ENCODE results near the gene GALNT17.
"Not testable (repeated sequence)": the region's sequence is repeated elsewhere in the genome, so short reads cannot be mapped to it uniquely, and the experiment has no call there.

GALNT17 gene

GRCh38 chr7:71637578-71637977 lies 505.6 kb downstream of the GALNT17 start:
- Histone ChIP-seq H2AFZ (ENCODE audit: low read depth, low read length) (no peak overlapping the region), H3K27me3 (ENCODE audit: control insufficient read depth in 1 of 2, insufficient read depth in 1 of 2, low read length in 2 of 2) (no peaks in the 10 kb centered on the region), H3K4me2 (ENCODE audit: low read length, poor library complexity, severe bottlenecking) (no peak overlapping the region), H3K27ac (ENCODE audit: low read length, poor library complexity, severe bottlenecking) (no peak overlapping the region), H2AK5ac (ENCODE audit: low read length, severe bottlenecking) (no peak overlapping the region), H4K91ac (ENCODE audit: low read length) (no peak overlapping the region), H3K18ac (ENCODE audit: low read depth in 1 of 2, low read length in 2 of 2) (no peak overlapping the region), H3K9me3 (ENCODE audit: control insufficient read depth, low read length) (no peaks in the 10 kb centered on the region), H3K9ac (ENCODE audit: low read length) (no peak overlapping the region), H3K36me3 (ENCODE audit: control insufficient read depth in 1 of 2, insufficient read depth in 2 of 2, low read depth in 1 of 2, low read length in 2 of 2) (no peaks in the 10 kb centered on the region), H3K14ac (ENCODE audit: low read length in 2 of 2) (no peak overlapping the region), H3K23ac (ENCODE audit: low read length in 2 of 2) (no peak overlapping the region), H3K4me3 (ENCODE audit: insufficient read depth in 1 of 2, low read depth in 1 of 2, low read length in 2 of 2) (no peak overlapping the region), H2BK15ac (ENCODE audit: low read depth, poor library complexity, severe bottlenecking) (no peak overlapping the region), H4K8ac (ENCODE audit: low read length) (no peak overlapping the region), H2BK120ac (ENCODE audit: low read depth, low read length) (no peak overlapping the region), H3K79me1 (replicated peaks; ENCODE audit: low read length, poor library complexity, severe bottlenecking) (no peaks in the 10 kb centered on the region), H3K4me1 (ENCODE audit: control insufficient read depth, insufficient read depth, low read depth, low read length) (peaks cover 13% of the 10 kb centered on the region), H3K4ac (ENCODE audit: low read depth in 1 of 2, low read length in 2 of 2) (no peak overlapping the region), H2BK12ac (ENCODE audit: low read length in 2 of 2) (no peak overlapping the region), H2BK5ac (ENCODE audit: low read depth, low read length, poor library complexity, severe bottlenecking) (no peak overlapping the region)
- DNase-seq: peak; percentile 57
- WGBS: 15% methylated on average over 6 of the region's 6 CpGs

GRCh38 chr7:71638108-71638507 lies 506.2 kb downstream of the GALNT17 start:
- H2BK5ac ChIP-seq (ENCODE audit: low read depth, low read length, poor library complexity, severe bottlenecking): no peak overlapping the region
- H3K4me1 ChIP-seq (ENCODE audit: control insufficient read depth, insufficient read depth, low read depth, low read length): peaks cover 11% of the 10 kb centered on the region
- H3K14ac ChIP-seq (ENCODE audit: low read length in 2 of 2): no peak overlapping the region

GRCh38 chr7:71639382-71640085 lies 507.6 kb downstream of the GALNT17 start:
- H4K91ac ChIP-seq (ENCODE audit: low read length): no peak overlapping the region
- WGBS: 98% methylated on average over 6 of the region's 12 CpGs
- H2BK15ac ChIP-seq (ENCODE audit: low read depth, poor library complexity, severe bottlenecking): no peak overlapping the region
- H3K27me3 ChIP-seq (ENCODE audit: control insufficient read depth in 1 of 2, insufficient read depth in 1 of 2, low read length in 2 of 2): no peaks in the 10 kb centered on the region
- no peak overlapping the region for H4K8ac ChIP-seq (ENCODE audit: low read length)
- no peak overlapping the region for H2BK120ac ChIP-seq (ENCODE audit: low read depth, low read length)
- no peak overlapping the region for H3K18ac ChIP-seq (ENCODE audit: low read depth in 1 of 2, low read length in 2 of 2)
- no peaks in the 10 kb centered on the region for H3K9me3 ChIP-seq (ENCODE audit: control insufficient read depth, low read length)
- no peaks in the 10 kb centered on the region for H3K36me3 ChIP-seq (ENCODE audit: control insufficient read depth in 1 of 2, insufficient read depth in 2 of 2, low read depth in 1 of 2, low read length in 2 of 2)
- H3K4me2 ChIP-seq (ENCODE audit: low read length, poor library complexity, severe bottlenecking): no peak overlapping the region
- H3K4me3 ChIP-seq (ENCODE audit: insufficient read depth in 1 of 2, low read depth in 1 of 2, low read length in 2 of 2): no peak overlapping the region
- no peak overlapping the region for H3K23ac ChIP-seq (ENCODE audit: low read length in 2 of 2)
- no peak overlapping the region for H2BK12ac ChIP-seq (ENCODE audit: low read length in 2 of 2)
- H3K4ac ChIP-seq (ENCODE audit: low read depth in 1 of 2, low read length in 2 of 2): no peak overlapping the region
- peak overlapping the region; percentile 44 for H2AK5ac ChIP-seq (ENCODE audit: low read length, severe bottlenecking)
- no peak for DNase-seq
- no peak overlapping the region for H2BK5ac ChIP-seq (ENCODE audit: low read depth, low read length, poor library complexity, severe bottlenecking)
- H3K79me1 ChIP-seq (replicated peaks; ENCODE audit: low read length, poor library complexity, severe bottlenecking): no peaks in the 10 kb centered on the region
- H3K4me1 ChIP-seq (ENCODE audit: control insufficient read depth, insufficient read depth, low read depth, low read length): peaks cover 6% of the 10 kb centered on the region
- no peak overlapping the region for H3K9ac ChIP-seq (ENCODE audit: low read length)
- no peak overlapping the region for H3K27ac ChIP-seq (ENCODE audit: low read length, poor library complexity, severe bottlenecking)
- H2AFZ ChIP-seq (ENCODE audit: low read depth, low read length): no peak overlapping the region
- no peak overlapping the region for H3K14ac ChIP-seq (ENCODE audit: low read length in 2 of 2)

More at GRCh38 chr7:71638108-71638507, 506.2 kb downstream of the GALNT17 start:
- H2BK120ac ChIP-seq (ENCODE audit: low read depth, low read length): no peak overlapping the region
- H3K79me1 ChIP-seq (replicated peaks; ENCODE audit: low read length, poor library complexity, severe bottlenecking): no peaks in the 10 kb centered on the region
- H3K9me3 ChIP-seq (ENCODE audit: control insufficient read depth, low read length): no peaks in the 10 kb centered on the region
- H2BK15ac ChIP-seq (ENCODE audit: low read depth, poor library complexity, severe bottlenecking): no peak overlapping the region
- H3K27ac ChIP-seq (ENCODE audit: low read length, poor library complexity, severe bottlenecking): no peak overlapping the region
- H3K9ac ChIP-seq (ENCODE audit: low read length): no peak overlapping the region
- no peak overlapping the region for H3K18ac ChIP-seq (ENCODE audit: low read depth in 1 of 2, low read length in 2 of 2)
- H2AFZ ChIP-seq (ENCODE audit: low read depth, low read length): no peak overlapping the region
- DNase-seq: no peak
- H3K4me3 ChIP-seq (ENCODE audit: insufficient read depth in 1 of 2, low read depth in 1 of 2, low read length in 2 of 2): no peak overlapping the region
- H3K4ac ChIP-seq (ENCODE audit: low read depth in 1 of 2, low read length in 2 of 2): no peak overlapping the region
- H4K91ac ChIP-seq (ENCODE audit: low read length): no peak overlapping the region
- 97% methylated on average over 1 of the region's 1 CpG for WGBS
- H3K27me3 ChIP-seq (ENCODE audit: control insufficient read depth in 1 of 2, insufficient read depth in 1 of 2, low read length in 2 of 2): no peaks in the 10 kb centered on the region
- no peak overlapping the region for H2AK5ac ChIP-seq (ENCODE audit: low read length, severe bottlenecking)
- no peaks in the 10 kb centered on the region for H3K36me3 ChIP-seq (ENCODE audit: control insufficient read depth in 1 of 2, insufficient read depth in 2 of 2, low read depth in 1 of 2, low read length in 2 of 2)
- H2BK12ac ChIP-seq (ENCODE audit: low read length in 2 of 2): no peak overlapping the region
- H3K23ac ChIP-seq (ENCODE audit: low read length in 2 of 2): no peak overlapping the region
- H4K8ac ChIP-seq (ENCODE audit: low read length): no peak overlapping the region
- no peak overlapping the region for H3K4me2 ChIP-seq (ENCODE audit: low read length, poor library complexity, severe bottlenecking)

- not testable (repeated sequence) for H2BK15ac ChIP-seq (ENCODE audit: low read depth, poor library complexity, severe bottlenecking); H3K27me3 ChIP-seq (ENCODE audit: control insufficient read depth in 1 of 2, insufficient read depth in 1 of 2, low read length in 2 of 2); H3K4me2 ChIP-seq (ENCODE audit: low read length, poor library complexity, severe bottlenecking); H2BK12ac ChIP-seq (ENCODE audit: low read length in 2 of 2); H2AFZ ChIP-seq (ENCODE audit: low read depth, low read length); H3K79me1 ChIP-seq (replicated peaks; ENCODE audit: low read length, poor library complexity, severe bottlenecking); H2BK5ac ChIP-seq (ENCODE audit: low read depth, low read length, poor library complexity, severe bottlenecking); H4K8ac ChIP-seq (ENCODE audit: low read length); H4K91ac ChIP-seq (ENCODE audit: low read length); H3K18ac ChIP-seq (ENCODE audit: low read depth in 1 of 2, low read length in 2 of 2); H3K4ac ChIP-seq (ENCODE audit: low read depth in 1 of 2, low read length in 2 of 2); H3K4me1 ChIP-seq (ENCODE audit: control insufficient read depth, insufficient read depth, low read depth, low read length); H2BK120ac ChIP-seq (ENCODE audit: low read depth, low read length); DNase-seq; H3K23ac ChIP-seq (ENCODE audit: low read length in 2 of 2); H2AK5ac ChIP-seq (ENCODE audit: low read length, severe bottlenecking); H3K36me3 ChIP-seq (ENCODE audit: control insufficient read depth in 1 of 2, insufficient read depth in 2 of 2, low read depth in 1 of 2, low read length in 2 of 2); H3K14ac ChIP-seq (ENCODE audit: low read length in 2 of 2); H3K9ac ChIP-seq (ENCODE audit: low read length); H3K27ac ChIP-seq (ENCODE audit: low read length, poor library complexity, severe bottlenecking); H3K9me3 ChIP-seq (ENCODE audit: control insufficient read depth, low read length); H3K4me3 ChIP-seq (ENCODE audit: insufficient read depth in 1 of 2, low read depth in 1 of 2, low read length in 2 of 2)
- 85% methylated on average over 9 of the region's 9 CpGs for WGBS
These were observed 511.1 kb downstream of the GALNT17 start for GRCh38 chr7:71643031-71643430.
